Testis (tissue), 2 donors: Measurements from ENCODE around the gene TUBG1.
A peak's percentile ranks its signal among the peaks of the same experiment; 100 is the strongest.

Source experiments
- POLR2A ChIP-seq: fragments of 450-650 bp; IDR thresholded peaks from one replicate; pipeline ENCODE4 v1.6.1; 2017; ENCODE audit warnings: antibody characterized with exemption, mild to moderate bottlenecking, moderate library complexity
- TF ChIP-seq, protein P1 (sequence below), 3 experiments: fragments of 450-650 bp in 2 of 3; fragments of 200-600 bp in 1 of 3; sonication (generic) in 1 of 3; IDR thresholded peaks; one replicate each; pipeline ENCODE4 v1.5.1; 2016 to 2019; ENCODE audit warnings: antibody characterized with exemption in 3 of 3, mild to moderate bottlenecking in 2 of 3, moderate library complexity in 1 of 3

DNA sequence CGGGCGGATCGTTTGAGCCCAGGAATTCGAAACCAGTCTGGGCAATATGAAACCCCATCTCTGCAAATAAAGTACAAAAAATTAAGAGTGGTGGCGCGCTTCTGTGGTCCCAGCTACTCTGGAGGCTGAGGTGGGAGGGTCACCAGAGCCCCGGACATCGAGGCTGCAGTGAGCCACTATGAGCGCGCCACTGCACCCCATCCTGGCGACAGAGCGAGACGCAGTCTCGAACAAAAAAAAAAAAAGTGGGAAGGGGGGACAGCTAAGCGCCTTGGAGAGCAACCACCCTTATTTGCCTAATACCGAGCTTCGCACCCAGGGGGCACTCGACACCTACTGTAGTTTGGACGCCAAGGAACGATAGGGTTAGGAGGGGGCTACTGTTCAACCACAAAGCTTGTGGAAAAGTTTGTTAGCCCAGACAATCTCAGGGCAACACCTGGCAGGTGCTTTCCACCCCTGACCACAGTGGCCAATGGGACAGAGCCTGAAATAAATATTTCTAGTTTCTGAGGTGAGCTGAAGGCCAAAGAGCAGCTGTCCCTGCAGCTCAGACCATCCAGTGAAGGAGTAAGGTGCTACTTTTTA lies 31.1 kb upstream of the TUBG1 start:
- TF ChIP-seq, protein P1, sequence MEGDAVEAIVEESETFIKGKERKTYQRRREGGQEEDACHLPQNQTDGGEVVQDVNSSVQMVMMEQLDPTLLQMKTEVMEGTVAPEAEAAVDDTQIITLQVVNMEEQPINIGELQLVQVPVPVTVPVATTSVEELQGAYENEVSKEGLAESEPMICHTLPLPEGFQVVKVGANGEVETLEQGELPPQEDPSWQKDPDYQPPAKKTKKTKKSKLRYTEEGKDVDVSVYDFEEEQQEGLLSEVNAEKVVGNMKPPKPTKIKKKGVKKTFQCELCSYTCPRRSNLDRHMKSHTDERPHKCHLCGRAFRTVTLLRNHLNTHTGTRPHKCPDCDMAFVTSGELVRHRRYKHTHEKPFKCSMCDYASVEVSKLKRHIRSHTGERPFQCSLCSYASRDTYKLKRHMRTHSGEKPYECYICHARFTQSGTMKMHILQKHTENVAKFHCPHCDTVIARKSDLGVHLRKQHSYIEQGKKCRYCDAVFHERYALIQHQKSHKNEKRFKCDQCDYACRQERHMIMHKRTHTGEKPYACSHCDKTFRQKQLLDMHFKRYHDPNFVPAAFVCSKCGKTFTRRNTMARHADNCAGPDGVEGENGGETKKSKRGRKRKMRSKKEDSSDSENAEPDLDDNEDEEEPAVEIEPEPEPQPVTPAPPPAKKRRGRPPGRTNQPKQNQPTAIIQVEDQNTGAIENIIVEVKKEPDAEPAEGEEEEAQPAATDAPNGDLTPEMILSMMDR (IDR thresholded peaks at IDR 0.05), result peak; percentile 72 to 77 (median 73)
- TF ChIP-seq POLR2A, result no peak
